ENCODE measurements around the gene NQO2. TPM values are rescaled to one million over a fixed set of nuclear protein-coding genes. Genes with fewer than 3 reads are reported as not detected.
"Not testable (repeated sequence)": the region's sequence is repeated elsewhere in the genome, so short reads cannot be mapped to it uniquely, and the experiment has no call there.

Gene NQO2
- total RNA-seq, 1 experiment from 2014 or later: 35.8 TPM

GRCh38 chr6:2966347-2966746 is 33.3 kb upstream of the NQO2 start:
- in situ Hi-C loops (cut with HindIII; ENCODE audit: low pct_unique_long_range_greater_than_20kb, low sequenced_read_pairs): no loop called here
- no peak for DNase-seq (ENCODE audit: low read depth, low spot score)

- no peak for DNase-seq (ENCODE audit: low read depth, low spot score)
- in situ Hi-C loops (cut with HindIII; ENCODE audit: low pct_unique_long_range_greater_than_20kb, low sequenced_read_pairs): no loop called here
Observed at GRCh38 chr6:2967936-2968335, 31.8 kb upstream of the NQO2 start.

DNA sequence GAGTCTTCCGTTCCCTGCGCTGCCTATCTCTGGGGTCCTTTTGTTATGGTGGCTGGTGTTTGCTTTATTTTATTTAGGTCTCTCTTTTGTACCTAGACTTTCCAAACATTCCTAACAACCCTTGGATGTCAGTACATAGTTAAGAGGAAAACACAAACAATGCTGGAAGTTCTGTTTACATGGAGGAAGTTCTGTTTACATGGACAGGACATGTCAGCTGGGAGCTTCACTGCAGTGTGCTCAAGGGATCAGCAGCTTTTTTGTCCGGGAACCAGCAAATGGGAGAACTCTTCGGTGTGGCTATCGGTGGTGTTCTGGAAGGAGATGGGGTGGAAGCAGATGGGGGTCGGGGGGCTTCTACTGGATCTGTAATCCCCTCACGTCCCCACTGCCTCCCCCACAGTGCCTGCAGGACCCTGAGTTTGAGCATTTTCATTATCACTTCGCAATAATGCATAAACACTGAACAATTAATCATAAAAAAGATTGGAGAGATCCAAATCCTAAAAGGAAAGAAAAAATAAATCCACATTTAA is 31.0 kb upstream of the NQO2 start:
- in situ Hi-C loops (cut with HindIII; ENCODE audit: low pct_unique_long_range_greater_than_20kb, low sequenced_read_pairs): no loop called here
- DNase-seq (ENCODE audit: low read depth, low spot score): no peak

DNA sequence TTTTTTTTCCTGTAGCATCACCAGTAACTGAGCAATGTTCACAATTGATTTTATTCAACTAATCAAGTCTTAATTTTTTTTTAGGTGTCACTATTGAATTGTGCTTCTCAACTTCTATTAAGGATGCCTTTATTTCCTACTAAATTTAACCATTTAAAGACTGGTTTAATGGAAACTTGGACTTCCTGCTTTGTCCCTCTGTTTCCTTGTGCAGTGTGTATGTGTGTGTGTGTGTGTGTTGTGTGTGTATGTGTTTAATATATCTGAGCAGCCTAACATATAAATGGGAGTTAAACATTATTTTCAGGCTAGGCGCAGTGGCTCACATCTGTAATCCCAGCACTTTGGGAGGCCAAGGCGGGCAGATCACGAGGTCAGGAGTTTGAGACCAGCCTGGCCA is 30.1 kb upstream of the NQO2 start:
- no peak for DNase-seq (ENCODE audit: low read depth, low spot score)
- in situ Hi-C loops (cut with HindIII; ENCODE audit: low pct_unique_long_range_greater_than_20kb, low sequenced_read_pairs): no loop called here

DNA sequence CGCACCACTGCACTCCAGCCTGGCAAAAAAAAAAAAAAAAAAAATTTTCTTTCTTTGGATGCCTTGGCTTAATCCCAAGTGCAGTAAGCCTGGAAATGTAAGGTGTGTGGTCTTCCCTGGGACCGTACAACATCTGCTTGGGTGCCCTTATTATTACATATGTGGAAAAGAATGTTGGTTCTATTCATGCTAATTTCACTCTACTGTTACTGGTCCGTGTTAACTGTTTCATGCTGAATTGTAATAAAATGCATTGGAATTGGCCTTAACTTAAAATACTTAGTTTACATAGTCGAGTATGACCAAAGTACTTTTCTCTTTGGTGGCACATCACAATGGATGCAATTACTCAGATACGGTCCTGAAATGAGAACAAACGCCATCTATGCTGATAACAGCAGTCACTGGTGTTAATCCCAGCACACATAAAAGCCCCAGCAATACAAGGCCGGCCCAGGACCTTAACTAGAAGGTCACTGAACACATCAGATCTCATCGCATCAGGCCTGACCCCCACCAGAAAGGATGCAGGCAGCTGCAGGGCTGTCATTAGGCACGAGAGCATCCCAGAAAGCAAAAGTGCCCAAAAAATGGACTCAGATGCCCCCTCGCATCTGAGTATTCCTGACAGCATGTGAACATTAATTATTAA is 29.5 kb upstream of the NQO2 start:
- DNase-seq (ENCODE audit: low read depth, low spot score): peak; percentile 18

GRCh38 chr6:2970753-2971419 is 28.8 kb upstream of the NQO2 start:
- in situ Hi-C loops (cut with HindIII; ENCODE audit: low pct_unique_long_range_greater_than_20kb, low sequenced_read_pairs): no loop called here
- peak; percentile 73 for DNase-seq (ENCODE audit: low read depth, low spot score)

More for the DNA sequence above, 29.5 kb upstream of the NQO2 start:
- in situ Hi-C loops (cut with HindIII; ENCODE audit: low pct_unique_long_range_greater_than_20kb, low sequenced_read_pairs): no loop called here

DNA sequence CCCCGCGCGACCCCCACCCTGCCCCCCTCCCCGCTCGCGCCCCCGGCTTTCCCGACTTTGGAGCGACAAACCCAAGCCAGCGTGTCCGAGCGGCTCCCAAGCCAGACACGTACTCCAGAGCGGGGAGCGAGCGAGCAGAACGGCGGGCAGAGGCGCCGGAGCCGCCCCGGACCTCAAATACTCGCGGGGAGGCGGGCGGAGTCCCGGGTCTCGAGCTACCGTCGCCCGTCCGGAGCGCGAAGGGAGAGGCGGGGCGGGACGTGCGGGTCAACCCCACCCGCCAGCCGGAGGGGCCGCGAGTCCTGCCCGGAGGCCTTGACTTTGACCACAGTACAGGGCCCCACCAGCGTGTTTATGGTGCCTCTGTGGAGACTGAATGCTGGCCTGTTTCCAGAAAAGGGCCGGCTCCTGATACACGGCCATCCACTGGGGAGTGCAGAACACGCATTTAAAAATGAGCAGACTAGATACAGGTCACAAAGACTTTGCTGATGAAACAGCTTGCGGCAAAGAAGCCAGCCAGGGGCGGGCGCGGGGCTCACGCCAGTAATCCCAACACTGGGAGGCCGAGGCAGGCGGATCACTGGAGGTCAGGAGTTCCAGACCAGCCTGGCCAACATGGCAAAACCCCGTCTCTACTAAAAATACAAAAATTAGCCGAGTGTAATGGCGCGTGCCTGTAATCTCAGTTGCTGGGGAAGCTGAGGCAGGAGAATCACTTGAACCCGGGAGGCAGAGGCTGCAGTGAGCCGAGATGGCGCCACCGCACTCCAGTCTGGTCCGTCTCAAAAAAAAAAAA is 28.1 kb upstream of the NQO2 start, which contains the start of gene SERPINB6:
SERPINB6 (minus strand) TSS at position 148 of the 799 bp plus-strand sequence. CDS start 12,235 bp downstream, outside the sequence.
- peak; percentile 72 for DNase-seq (ENCODE audit: low read depth, low spot score)
- in situ Hi-C loops (cut with HindIII; ENCODE audit: low pct_unique_long_range_greater_than_20kb, low sequenced_read_pairs): no loop called here

DNA sequence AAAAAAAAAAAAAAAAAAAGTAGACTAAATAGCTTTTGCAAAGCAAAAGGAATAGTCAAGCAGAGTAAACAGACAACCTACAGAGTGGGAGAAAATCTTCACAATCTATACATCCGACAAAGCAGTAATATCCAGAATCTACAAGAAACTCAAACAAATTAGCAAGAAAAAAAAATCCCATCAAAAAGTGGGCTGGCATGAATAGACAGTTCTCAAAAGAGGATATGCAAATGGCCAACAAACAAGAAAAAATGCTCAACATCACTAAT is 27.5 kb upstream of the NQO2 start:
- in situ Hi-C loops (cut with HindIII; ENCODE audit: low pct_unique_long_range_greater_than_20kb, low sequenced_read_pairs); DNase-seq (ENCODE audit: low read depth, low spot score): not testable (repeated sequence)

- DNase-seq (ENCODE audit: low read depth, low spot score); in situ Hi-C loops (cut with HindIII; ENCODE audit: low pct_unique_long_range_greater_than_20kb, low sequenced_read_pairs): not testable (repeated sequence)
Observed at GRCh38 chr6:2972685-2973084, 27.0 kb upstream of the NQO2 start.

GRCh38 chr6:2973180-2973579 is 26.5 kb upstream of the NQO2 start:
- not testable (repeated sequence) for DNase-seq (ENCODE audit: low read depth, low spot score)

GRCh38 chr6:2973676-2974075 is 26.0 kb upstream of the NQO2 start:
- DNase-seq (ENCODE audit: low read depth, low spot score): no peak
- in situ Hi-C loops (cut with HindIII; ENCODE audit: low pct_unique_long_range_greater_than_20kb, low sequenced_read_pairs): no loop called here

More at GRCh38 chr6:2973180-2973579, 26.5 kb upstream of the NQO2 start:
- in situ Hi-C loops (cut with HindIII; ENCODE audit: low pct_unique_long_range_greater_than_20kb, low sequenced_read_pairs): not testable (repeated sequence)

GRCh38 chr6:2976060-2976459 is 23.6 kb upstream of the NQO2 start:
- no peak for DNase-seq (ENCODE audit: low read depth, low spot score)
- in situ Hi-C loops (cut with HindIII; ENCODE audit: low pct_unique_long_range_greater_than_20kb, low sequenced_read_pairs): no loop called here

DNA sequence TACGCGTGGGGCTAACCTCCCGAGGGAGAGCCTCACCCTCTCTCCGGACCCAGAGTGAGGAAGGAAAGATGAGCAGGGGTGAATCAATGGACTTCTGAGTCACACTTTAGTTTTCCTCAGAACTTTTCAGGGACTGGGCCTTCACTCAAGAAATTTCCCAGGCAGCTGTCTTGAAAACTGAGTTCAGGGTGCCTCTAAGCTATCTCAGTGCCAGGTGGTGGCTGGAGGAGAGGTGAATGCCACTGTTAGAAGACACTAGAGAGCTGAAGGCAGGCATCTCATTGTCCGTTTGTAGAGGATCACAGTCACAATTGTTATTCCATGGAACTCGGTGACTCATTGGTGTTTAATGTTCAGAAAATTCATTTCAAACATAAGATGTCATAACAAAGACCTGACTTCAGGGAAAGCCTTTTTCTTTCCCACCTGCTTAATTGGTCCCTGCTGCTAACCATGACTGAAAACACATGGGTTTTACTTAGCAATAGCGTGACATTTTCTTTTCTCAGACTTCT is 23.1 kb upstream of the NQO2 start:
- no peak for DNase-seq (ENCODE audit: low read depth, low spot score)
- in situ Hi-C loops (cut with HindIII; ENCODE audit: low pct_unique_long_range_greater_than_20kb, low sequenced_read_pairs): no loop called here

GRCh38 chr6:2977290-2977689 is 22.4 kb upstream of the NQO2 start:
- in situ Hi-C loops (cut with HindIII; ENCODE audit: low pct_unique_long_range_greater_than_20kb, low sequenced_read_pairs): no loop called here

DNA sequence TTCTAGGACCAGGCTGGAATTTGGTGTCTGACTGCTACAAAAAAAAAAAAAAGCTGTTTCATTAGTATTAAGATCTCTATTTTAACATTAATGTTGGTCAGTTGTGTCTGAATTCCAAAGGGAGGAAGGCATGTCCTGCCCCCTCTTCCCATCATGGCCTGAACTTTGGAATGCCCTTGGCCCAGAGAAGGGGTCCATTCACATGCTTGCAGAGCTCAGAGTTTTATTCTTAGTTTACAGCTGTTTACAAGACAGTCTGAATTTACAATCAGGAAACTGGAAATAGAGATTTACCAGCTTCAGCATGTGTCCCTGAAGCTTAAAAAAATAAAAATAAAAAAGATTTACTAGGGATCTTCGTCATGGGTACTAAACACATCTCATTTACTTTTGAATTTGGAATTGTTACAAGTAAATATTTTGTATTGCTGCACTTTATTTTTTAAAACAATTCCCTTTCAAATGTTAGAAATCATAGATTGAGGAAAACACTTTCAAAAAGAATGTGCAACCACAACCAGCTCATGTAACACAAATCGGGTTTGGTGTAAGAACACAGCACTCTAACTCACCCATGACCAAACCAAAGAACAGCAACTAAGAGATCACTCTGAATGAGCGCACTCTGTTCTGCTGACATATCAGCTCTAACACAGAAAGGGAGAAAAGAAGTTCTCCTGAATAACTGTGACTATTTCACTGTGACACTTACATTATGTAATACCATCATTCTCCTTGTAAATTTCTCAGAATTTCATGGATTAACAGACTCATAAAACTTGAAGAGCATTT is 21.7 kb upstream of the NQO2 start:
- no peak for DNase-seq (ENCODE audit: low read depth, low spot score)
- in situ Hi-C loops (cut with HindIII; ENCODE audit: low pct_unique_long_range_greater_than_20kb, low sequenced_read_pairs): no loop called here

More at GRCh38 chr6:2977290-2977689, 22.4 kb upstream of the NQO2 start:
- no peak for DNase-seq (ENCODE audit: low read depth, low spot score)

GRCh38 chr6:2978923-2979322 is 20.8 kb upstream of the NQO2 start:
- DNase-seq (ENCODE audit: low read depth, low spot score): no peak
- in situ Hi-C loops (cut with HindIII; ENCODE audit: low pct_unique_long_range_greater_than_20kb, low sequenced_read_pairs): no loop called here

- in situ Hi-C loops (cut with HindIII; ENCODE audit: low pct_unique_long_range_greater_than_20kb, low sequenced_read_pairs): no loop called here
- peak; percentile 28 for DNase-seq (ENCODE audit: low read depth, low spot score)
Observed at GRCh38 chr6:2979819-2980464, 19.8 kb upstream of the NQO2 start.

All from SK-MEL-5 (cell line).